Left forelimb (tissue), 1 donor: ENCODE results near the gene UBASH3A.
A peak's percentile ranks its signal among the peaks of the same experiment; 100 is the strongest.

Source experiments
- DNase-seq: peaks from one replicate; pipeline ENCODE4 v3.0.0-alpha.2; 2018; ENCODE audit warnings: low spot score

UBASH3A gene

GRCh38 chr21:42451941-42452340 lies 48.2 kb downstream of the UBASH3A start:
- DNase-seq = no peak

GRCh38 chr21:42452401-42453223 lies 48.9 kb downstream of the UBASH3A start:
- DNase-seq = no peak

- DNase-seq = no peak
These were observed 49.7 kb downstream of the UBASH3A start for GRCh38 chr21:42453224-42453985.

- DNase-seq = no peak
These were observed 50.4 kb downstream of the UBASH3A start for GRCh38 chr21:42453986-42454570.

- no peak for DNase-seq
These were observed 51.1 kb downstream of the UBASH3A start for GRCh38 chr21:42454786-42455185.

- DNase-seq = no peak
These were observed 51.5 kb downstream of the UBASH3A start for GRCh38 chr21:42455196-42455595.

- no peak for DNase-seq
These were observed 52.2 kb downstream of the UBASH3A start for GRCh38 chr21:42455754-42456440.

- no peak for DNase-seq
These were observed 52.8 kb downstream of the UBASH3A start for GRCh38 chr21:42456457-42456856.

- no peak for DNase-seq
These were observed 55.4 kb downstream of the UBASH3A start for GRCh38 chr21:42459082-42459460.

- peak; percentile 45 for DNase-seq
These were observed 56.0 kb downstream of the UBASH3A start for GRCh38 chr21:42459546-42460215.

- peak; percentile 42 for DNase-seq
These were observed 56.9 kb downstream of the UBASH3A start for GRCh38 chr21:42460391-42461184.

- no peak for DNase-seq
These were observed 57.5 kb downstream of the UBASH3A start for GRCh38 chr21:42461185-42461520.

- DNase-seq = peak; percentile 14
These were observed 58.5 kb downstream of the UBASH3A start for GRCh38 chr21:42461881-42462877.

- DNase-seq = peak; percentile 57
These were observed 60.3 kb downstream of the UBASH3A start for GRCh38 chr21:42463861-42464515.

- DNase-seq = peak; percentile 44
These were observed 61.5 kb downstream of the UBASH3A start for GRCh38 chr21:42465008-42465802.

- no peak for DNase-seq
These were observed 62.1 kb downstream of the UBASH3A start for GRCh38 chr21:42465803-42466127.

GRCh38 chr21:42466700-42467099 lies 63.0 kb downstream of the UBASH3A start:
- DNase-seq = peak; percentile 23
